K562 (cell line): ENCODE results near the gene FANCG. TPM values are rescaled to one million over a fixed set of nuclear protein-coding genes. Genes with fewer than 3 reads are reported as not detected.
A peak's percentile ranks its signal among the peaks of the same experiment; 100 is the strongest.

Source experiments
- CREB1 ChIP-seq, 2 experiments: sonication (generic) in 1 of 2; formaldehyde crosslinking in 1 of 2; IDR thresholded peaks; 2 replicates each; pipeline versions ENCODE4 v1.6.1 to v1.8.0; 2012 to 2022; ENCODE audit warnings: inconsistent platforms in 1 of 2, mild to moderate bottlenecking in 1 of 2, missing genetic modification reagents in 1 of 2, moderate library complexity in 1 of 2
- DIDO1 ChIP-seq: fragments of 450-650 bp; IDR thresholded peaks from 2 replicates; pipeline ENCODE4 v1.6.1; 2016; ENCODE audit warnings: low read depth, missing biosample characterization, missing genetic modification characterization
- E2F3 ChIP-seq: fragments of 250-450 bp; sonication (Bioruptor Pico); IDR thresholded peaks from 2 replicates; pipeline ENCODE4 v1.4.0; 2020; ENCODE audit warnings: mild to moderate bottlenecking
- GABPB2 ChIP-seq: fragments of 250-450 bp; sonication (Bioruptor Pico); conservative IDR thresholded peaks from 2 replicates; pipeline ENCODE4 v1.5.1; 2021; ENCODE audit warnings: mild to moderate bottlenecking
- JUNB ChIP-seq: fragments of 450-650 bp; formaldehyde crosslinking; conservative IDR thresholded peaks from 2 replicates; pipeline ENCODE4 v1.4.0; 2020; ENCODE audit warnings: mild to moderate bottlenecking
- KLF13 ChIP-seq: fragments of 450-650 bp; IDR thresholded peaks from 2 replicates; pipeline ENCODE4 v1.6.1; 2016; ENCODE audit warnings: missing genetic modification characterization, low read depth, mild to moderate bottlenecking, missing compliant biosample characterization, moderate library complexity, borderline replicate concordance
- NR2C2 ChIP-seq, 2 experiments: fragments of 200-800 bp in 1 of 2; sonication (Bioruptor generic) in 1 of 2; sonication (generic) in 1 of 2; formaldehyde crosslinking in 1 of 2; IDR thresholded peaks; 2 replicates each; pipeline versions ENCODE4 v1.6.1 to v1.8.0; 2016 to 2022; ENCODE audit warnings: mild to moderate bottlenecking in 1 of 2, missing compliant biosample characterization in 1 of 2, missing genetic modification characterization in 1 of 2, missing genetic modification reagents in 1 of 2
- PCBP1 ChIP-seq: fragments of 200-400 bp; formaldehyde crosslinking; IDR thresholded peaks from 2 replicates; pipeline ENCODE4 v1.6.1; 2018; ENCODE audit warnings: mild to moderate bottlenecking, low read depth, low read length; ENCODE audit not compliant: poor library complexity, severe bottlenecking
- PHF20 ChIP-seq: fragments of 450-650 bp; IDR thresholded peaks from 2 replicates; pipeline ENCODE4 v1.6.1; 2018; ENCODE audit not compliant: partially characterized antibody
- POLR3G ChIP-seq: IDR thresholded peaks from 2 replicates; pipeline ENCODE4 v1.6.1; 2011; ENCODE audit not compliant: insufficient read length, insufficient replicate concordance; ENCODE audit errors: extremely low read depth
- SMAD4 ChIP-seq: fragments of 250-450 bp; sonication (Bioruptor Pico); conservative IDR thresholded peaks from 2 replicates; pipeline ENCODE4 v1.8.0; 2021; ENCODE audit warnings: inconsistent platforms, mild to moderate bottlenecking, moderate library complexity
- SRF ChIP-seq, 2 experiments: fragments of 250-450, 450-650 bp in 1 of 2; sonication (Bioruptor Pico) in 1 of 2; sonication (generic) in 1 of 2; formaldehyde crosslinking; IDR thresholded peaks; 2 replicates each; pipeline versions ENCODE4 v1.5.0 to v1.5.1; 2020 to 2022; ENCODE audit warnings: mild to moderate bottlenecking in 1 of 2, missing genetic modification reagents in 1 of 2
- TAF15 ChIP-seq: fragments of 200-400 bp; formaldehyde crosslinking; IDR thresholded peaks from 2 replicates; pipeline ENCODE4 v1.6.1; 2017; ENCODE audit warnings: mild to moderate bottlenecking, low read depth, low read length, moderate library complexity
- TAF9B ChIP-seq: fragments of 450-650 bp; IDR thresholded peaks from 2 replicates; pipeline ENCODE4 v1.6.1; 2018; ENCODE audit warnings: mild to moderate bottlenecking; ENCODE audit not compliant: partially characterized antibody
- ZNF589 ChIP-seq: fragments of 200-800 bp; sonication (Bioruptor generic); IDR thresholded peaks from 2 replicates; pipeline ENCODE4 v1.6.1; 2016; ENCODE audit warnings: low read depth, missing genetic modification characterization, missing compliant biosample characterization
- ZNF785 ChIP-seq: fragments of 250-450 bp; sonication (Bioruptor Pico); IDR thresholded peaks from 2 replicates; pipeline ENCODE4 v1.4.0; 2020; ENCODE audit warnings: mild to moderate bottlenecking
- polyA plus RNA-seq, 8 experiments: library from polyadenylated mRNA; depleted of rRNA in 4 of 8; stranded (reverse) in 5 of 8; unstranded in 3 of 8; fragments of >200 nt; fragmentation: Nextera tagmentation in 2 of 8; fragmentation: Illumina TruSeq in 1 of 8; extraction: Ambion mirVana in 2 of 8; extraction: Trizol in 1 of 8; gene quantifications; 2 replicates each; pipeline versions ENCODE4 v1.2.1 to v1.2.3, GENCODE V29; 2011 to 2014; ENCODE audit warnings: inconsistent platforms in 1 of 8, missing spikeins in 1 of 8
- total RNA-seq, 7 experiments: library from RNA; depleted of rRNA in 6 of 7; stranded (reverse); fragments of >200 nt in 6 of 7; fragmentation: Illumina TruSeq in 2 of 7; extraction: Trizol in 2 of 7; gene quantifications; 2 replicates each; pipeline versions ENCODE4 v1.2.1 to v1.2.3, GENCODE V29; 2011 to 2021; ENCODE audit warnings: low replicate concordance in 1 of 7
- TF ChIP-seq, protein P1 (sequence below): fragments of 200-800 bp; sonication (Bioruptor generic); IDR thresholded peaks from 2 replicates; pipeline ENCODE4 v1.6.1; 2017; ENCODE audit warnings: missing genetic modification characterization, missing compliant biosample characterization
- TF ChIP-seq, protein P2 (sequence below): fragments of 450-650 bp; IDR thresholded peaks from 2 replicates; pipeline ENCODE4 v1.7.1; 2018; ENCODE audit warnings: mild to moderate bottlenecking, low read depth; ENCODE audit not compliant: partially characterized antibody
- TF ChIP-seq, protein P3 (sequence below): sonication (generic); formaldehyde crosslinking; IDR thresholded peaks from 2 replicates; pipeline ENCODE4 v1.8.0; 2022; ENCODE audit warnings: mild to moderate bottlenecking, missing genetic modification reagents

The FANCG gene
- total and polyA plus RNA-seq, 9 of the 15 experiments (the other 6 are each of a cell fraction or from before 2014, with no cell fraction given), result 7.5 to 43.9 (median 31.0) TPM

DNA sequence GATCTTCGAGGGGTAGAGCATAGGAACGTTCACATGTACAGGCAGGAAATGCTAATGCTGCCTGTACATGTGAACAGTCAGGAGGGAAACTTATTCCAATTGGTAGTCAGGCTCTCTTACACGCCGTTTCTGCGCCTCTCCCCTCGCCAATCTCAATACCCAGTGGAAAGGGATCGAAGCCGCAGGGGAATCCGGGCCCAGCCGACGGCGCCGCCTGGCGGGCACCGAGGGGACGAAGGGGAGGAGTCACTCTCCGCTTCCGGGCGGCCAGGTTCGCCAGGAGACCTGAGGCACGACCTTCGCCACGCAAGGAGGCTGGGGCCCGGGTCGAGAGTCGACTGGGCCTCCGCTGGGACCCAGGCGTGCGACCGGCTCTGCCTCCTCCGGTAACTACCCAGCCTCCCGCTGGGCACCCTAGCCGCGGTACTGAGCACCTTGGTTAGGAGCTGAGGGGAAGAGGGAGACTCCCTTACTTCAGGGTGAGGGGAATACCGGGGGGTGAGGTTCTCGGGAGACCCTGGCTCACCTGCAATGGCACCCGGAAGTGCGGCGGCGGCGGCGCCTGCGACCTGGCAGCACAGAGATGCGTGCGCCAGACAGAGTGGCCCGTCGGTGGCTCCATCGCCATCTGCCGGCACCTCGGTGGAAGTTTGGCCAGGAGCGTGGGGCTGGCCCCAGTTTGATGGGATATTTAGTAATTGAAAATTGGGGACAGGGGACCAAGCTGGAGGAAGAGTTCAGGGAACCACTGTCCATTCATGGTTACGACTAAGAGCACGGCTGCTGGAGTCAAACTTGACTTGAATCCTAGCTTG lies 16.5 kb upstream of the FANCG start, which contains the start of gene PIGO (continued):
- TF ChIP-seq, protein P1, sequence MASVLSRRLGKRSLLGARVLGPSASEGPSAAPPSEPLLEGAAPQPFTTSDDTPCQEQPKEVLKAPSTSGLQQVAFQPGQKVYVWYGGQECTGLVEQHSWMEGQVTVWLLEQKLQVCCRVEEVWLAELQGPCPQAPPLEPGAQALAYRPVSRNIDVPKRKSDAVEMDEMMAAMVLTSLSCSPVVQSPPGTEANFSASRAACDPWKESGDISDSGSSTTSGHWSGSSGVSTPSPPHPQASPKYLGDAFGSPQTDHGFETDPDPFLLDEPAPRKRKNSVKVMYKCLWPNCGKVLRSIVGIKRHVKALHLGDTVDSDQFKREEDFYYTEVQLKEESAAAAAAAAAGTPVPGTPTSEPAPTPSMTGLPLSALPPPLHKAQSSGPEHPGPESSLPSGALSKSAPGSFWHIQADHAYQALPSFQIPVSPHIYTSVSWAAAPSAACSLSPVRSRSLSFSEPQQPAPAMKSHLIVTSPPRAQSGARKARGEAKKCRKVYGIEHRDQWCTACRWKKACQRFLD (CRISPR knock-in tag), result 0 out of 2 replicates have a peak, but pooled peaks have one; percentile 46
- TF ChIP-seq SRF (CRISPR knock-in tag; IDR thresholded peaks at IDR 0.05) (0 out of 4 replicates have a peak, but pooled peaks of 1 of the 2 experiments have one; percentile 3), PCBP1 (no peak), CREB1 (IDR thresholded peaks at IDR 0.05) (peak; percentile 38; the same call in 1 of the 2 replicates), CREB1 (CRISPR knock-in tag; IDR thresholded peaks at IDR 0.05) (no peak), JUNB (CRISPR knock-in tag) (no peak), TAF15 (no peak), GABPB2 (CRISPR knock-in tag) (no peak), ZNF785 (no peak), PHF20 (peak; percentile 93), SMAD4 (CRISPR knock-in tag) (peak; percentile 67), KLF13 (tag) (0 out of 2 replicates have a peak, but pooled peaks have one; percentile 31), POLR3G (no peak), DIDO1 (tag) (peak; percentile 30; the same call in 1 of the 2 replicates), NR2C2 (CRISPR knock-in tag; IDR thresholded peaks at IDR 0.05) (peak; percentile 60), NR2C2 (tag; IDR thresholded peaks at IDR 0.05) (peak; percentile 94), ZNF589 (CRISPR knock-in tag) (0 out of 2 replicates have a peak, but pooled peaks have one; percentile 21), E2F3 (CRISPR knock-in tag) (no peak), TAF9B (peak; percentile 74)
- TF ChIP-seq, protein P2, sequence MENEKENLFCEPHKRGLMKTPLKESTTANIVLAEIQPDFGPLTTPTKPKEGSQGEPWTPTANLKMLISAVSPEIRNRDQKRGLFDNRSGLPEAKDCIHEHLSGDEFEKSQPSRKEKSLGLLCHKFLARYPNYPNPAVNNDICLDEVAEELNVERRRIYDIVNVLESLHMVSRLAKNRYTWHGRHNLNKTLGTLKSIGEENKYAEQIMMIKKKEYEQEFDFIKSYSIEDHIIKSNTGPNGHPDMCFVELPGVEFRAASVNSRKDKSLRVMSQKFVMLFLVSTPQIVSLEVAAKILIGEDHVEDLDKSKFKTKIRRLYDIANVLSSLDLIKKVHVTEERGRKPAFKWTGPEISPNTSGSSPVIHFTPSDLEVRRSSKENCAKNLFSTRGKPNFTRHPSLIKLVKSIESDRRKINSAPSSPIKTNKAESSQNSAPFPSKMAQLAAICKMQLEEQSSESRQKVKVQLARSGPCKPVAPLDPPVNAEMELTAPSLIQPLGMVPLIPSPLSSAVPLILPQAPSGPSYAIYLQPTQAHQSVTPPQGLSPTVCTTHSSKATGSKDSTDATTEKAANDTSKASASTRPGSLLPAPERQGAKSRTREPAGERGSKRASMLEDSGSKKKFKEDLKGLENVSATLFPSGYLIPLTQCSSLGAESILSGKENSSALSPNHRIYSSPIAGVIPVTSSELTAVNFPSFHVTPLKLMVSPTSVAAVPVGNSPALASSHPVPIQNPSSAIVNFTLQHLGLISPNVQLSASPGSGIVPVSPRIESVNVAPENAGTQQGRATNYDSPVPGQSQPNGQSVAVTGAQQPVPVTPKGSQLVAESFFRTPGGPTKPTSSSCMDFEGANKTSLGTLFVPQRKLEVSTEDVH, result peak; percentile 68
- TF ChIP-seq, protein P3, sequence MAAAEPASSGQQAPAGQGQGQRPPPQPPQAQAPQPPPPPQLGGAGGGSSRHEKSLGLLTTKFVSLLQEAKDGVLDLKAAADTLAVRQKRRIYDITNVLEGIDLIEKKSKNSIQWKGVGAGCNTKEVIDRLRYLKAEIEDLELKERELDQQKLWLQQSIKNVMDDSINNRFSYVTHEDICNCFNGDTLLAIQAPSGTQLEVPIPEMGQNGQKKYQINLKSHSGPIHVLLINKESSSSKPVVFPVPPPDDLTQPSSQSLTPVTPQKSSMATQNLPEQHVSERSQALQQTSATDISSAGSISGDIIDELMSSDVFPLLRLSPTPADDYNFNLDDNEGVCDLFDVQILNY (CRISPR knock-in tag), result peak; percentile 54; the same call in 1 of the 2 replicates
